HepG2 (cell line): Measurements from ENCODE around the gene CALN1. TPM values are rescaled to one million over a fixed set of nuclear protein-coding genes. Genes with fewer than 3 reads are reported as not detected.

Experiments
- ATAC-seq: fragments of 200-7000 bp; cut with Tn5 transposase; 3 replicates; pipeline ENCODE4 v1.9.1; 2020; ENCODE audit warnings: mild to moderate bottlenecking, moderate library complexity
- BruUV-seq: library from RNA; stranded (reverse); fragments of 400-500 nt; replicated peaks from 2 replicates; lab custom pipeline; 2021; lab: Mats Ljungman, UMichigan
- CTCF ChIA-PET: fragments of 300-600 bp; formaldehyde crosslinking; extraction: SDS; loops from one replicate; lab custom pipeline; 2021; ENCODE audit warnings: low total read pairs, inconsistent platforms, low intra/inter-chr PET ratio; lab: Yijun Ruan, JAX
- POLR2A ChIA-PET: fragments of 350-600 bp; sonication (Branson Sonifier 250); formaldehyde crosslinking; loops from one replicate; lab custom pipeline; 2020; ENCODE audit warnings: antibody characterized with exemption, inconsistent platforms; lab: Yijun Ruan, JAX
- DNase-seq: peaks from one replicate; pipeline ENCODE4 v3.0.0-alpha.2; 2015; ENCODE audit warnings: low spot score
- FAIRE-seq: peaks from 3 replicates; lab custom pipeline; 2011; peaks lifted over from hg19 to GRCh38; lab: Jason Lieb, UNC
- H2AFZ ChIP-seq: one replicate; pipeline ENCODE4 v1.6.1; 2011; ENCODE audit warnings: low read length, inconsistent platforms
- H3K27ac ChIP-seq: fragments of 300-600 bp; 3 replicates; pipeline ENCODE4 v1.8.0; 2011; ENCODE audit warnings: mixed run types, mild to moderate bottlenecking, mixed read lengths, low read length, inconsistent platforms; ENCODE audit not compliant: insufficient read depth; ENCODE audit errors: extremely low read length
- H3K27me3 ChIP-seq, 2 experiments: fragments of 200-600 bp in 1 of 2; 2 replicates in 1 of 2; 3 replicates in 1 of 2; pipeline versions ENCODE4 v1.6.0 to v1.8.0; 2011; ENCODE audit warnings: low read length in 2 of 2, mild to moderate bottlenecking in 2 of 2, moderate library complexity in 2 of 2, inconsistent platforms in 1 of 2; ENCODE audit not compliant: insufficient read depth in 2 of 2, control insufficient read depth in 1 of 2
- H3K36me3 ChIP-seq, 2 experiments: fragments of 200-600 bp in 1 of 2; replicated peaks in 1 of 2; 2 replicates in 1 of 2; 3 replicates in 1 of 2; pipeline versions ENCODE4 v1.5.1 to v1.8.0; 2011; ENCODE audit warnings: low read length in 2 of 2, inconsistent platforms in 1 of 2; ENCODE audit not compliant: insufficient read depth in 2 of 2, control insufficient read depth in 1 of 2
- H3K4me1 ChIP-seq: 2 replicates; pipeline ENCODE4 v1.5.1; 2012; ENCODE audit warnings: low read length, inconsistent platforms; ENCODE audit not compliant: insufficient read depth
- H3K4me2 ChIP-seq: 2 replicates; pipeline ENCODE4 v1.6.0; 2011; ENCODE audit warnings: low read depth, low read length, inconsistent platforms
- H3K4me3 ChIP-seq, 3 experiments: fragments of 200-600 bp in 1 of 3; sonication (generic), shearing (Covaris generic) in 1 of 3; replicated peaks in 1 of 3; 2 replicates each; pipeline ENCODE4 v1.5.1; 2011 to 2016; ENCODE audit warnings: low read length in 3 of 3, inconsistent platforms in 2 of 3, low read depth in 2 of 3, mild to moderate bottlenecking in 2 of 3, control low read depth in 1 of 3, mixed read lengths in 1 of 3; ENCODE audit not compliant: insufficient read depth in 1 of 3
- H3K79me2 ChIP-seq: one replicate; pipeline ENCODE4 v1.6.1; 2011; ENCODE audit warnings: low read length, inconsistent platforms; ENCODE audit not compliant: insufficient read depth
- H3K9ac ChIP-seq: 2 replicates; pipeline ENCODE4 v1.6.0; 2011; ENCODE audit warnings: mild to moderate bottlenecking, low read depth, low read length, inconsistent platforms; ENCODE audit not compliant: insufficient read depth
- H3K9me3 ChIP-seq: 2 replicates; pipeline ENCODE4 v1.5.1; 2012; ENCODE audit warnings: mild to moderate bottlenecking, low read length
- H4K20me1 ChIP-seq: 2 replicates; pipeline ENCODE4 v1.6.0; 2011; ENCODE audit warnings: inconsistent platforms, mild to moderate bottlenecking, low read length, moderate library complexity; ENCODE audit not compliant: insufficient read depth
- AHDC1 ChIP-seq: sonication (generic); formaldehyde crosslinking; IDR thresholded peaks from 2 replicates; pipeline ENCODE4 v1.5.1; 2020; ENCODE audit warnings: mild to moderate bottlenecking, missing genetic modification reagents, borderline replicate concordance
- BCL6 ChIP-seq: IDR thresholded peaks from 2 replicates; pipeline ENCODE4 v1.6.1; 2016; ENCODE audit warnings: missing genetic modification reagents, missing compliant biosample characterization
- DPF2 ChIP-seq: sonication (generic); formaldehyde crosslinking; IDR thresholded peaks from 2 replicates; pipeline ENCODE4 v1.4.0; 2020; ENCODE audit warnings: mild to moderate bottlenecking, low read depth, missing genetic modification reagents, borderline replicate concordance
- GABPB1 ChIP-seq: IDR thresholded peaks from 2 replicates; pipeline ENCODE4 v1.6.1; 2016; ENCODE audit warnings: mild to moderate bottlenecking, missing genetic modification reagents, moderate library complexity, missing compliant biosample characterization
- GATAD1 ChIP-seq: IDR thresholded peaks from 2 replicates; pipeline ENCODE4 v1.6.1; 2016; ENCODE audit warnings: missing genetic modification reagents, missing compliant biosample characterization
- HNRNPH1 ChIP-seq: fragments of 200-400 bp; formaldehyde crosslinking; optimal IDR thresholded peaks from 2 replicates; pipeline ENCODE3; 2017; ENCODE audit warnings: mild to moderate bottlenecking, low read depth, low read length
- PLSCR1 ChIP-seq: sonication (generic); formaldehyde crosslinking; IDR thresholded peaks from 2 replicates; pipeline ENCODE4 v1.5.0; 2020; ENCODE audit warnings: missing genetic modification reagents, mild to moderate bottlenecking, borderline replicate concordance
- RARA ChIP-seq: IDR thresholded peaks from 2 replicates; pipeline ENCODE4 v1.6.1; 2016; ENCODE audit warnings: missing genetic modification reagents, missing compliant biosample characterization
- SMAD9 ChIP-seq: sonication (generic); formaldehyde crosslinking; IDR thresholded peaks from 2 replicates; pipeline ENCODE4 v1.5.1; 2020; ENCODE audit warnings: mild to moderate bottlenecking, missing genetic modification reagents
- ZBTB1 ChIP-seq: sonication (generic); formaldehyde crosslinking; IDR thresholded peaks from 2 replicates; pipeline ENCODE4 v1.4.0; 2020; ENCODE audit warnings: missing genetic modification reagents, borderline replicate concordance
- ZFP36L2 ChIP-seq: sonication (generic); formaldehyde crosslinking; IDR thresholded peaks from 2 replicates; pipeline ENCODE4 v1.4.0; 2020; ENCODE audit warnings: missing genetic modification reagents
- ZNF235 ChIP-seq: sonication (generic); formaldehyde crosslinking; IDR thresholded peaks from 2 replicates; pipeline ENCODE4 v1.8.1; 2023; ENCODE audit warnings: mild to moderate bottlenecking, missing genetic modification reagents, borderline replicate concordance
- ZNF501 ChIP-seq: sonication (generic); formaldehyde crosslinking; IDR thresholded peaks from 2 replicates; pipeline ENCODE4 v1.5.1; 2020; ENCODE audit warnings: mild to moderate bottlenecking, moderate library complexity, missing genetic modification reagents
- ZSCAN9 ChIP-seq: IDR thresholded peaks from 2 replicates; pipeline ENCODE4 v1.6.1; 2016; ENCODE audit warnings: borderline replicate concordance
- WGBS: methylation state at CpG from one replicate; pipeline ENCODE4 v1.1.6; 2017; ENCODE audit warnings: low lambda C conversion rate; 5-methylcytosine and 5-hydroxymethylcytosine counted together
- in situ Hi-C: cut with HindIII; loops from 2 replicates; pipeline ENCODE4 v1.10.0; 2017; ENCODE audit warnings: low pct_unique_long_range_greater_than_20kb; ENCODE audit not compliant: extremely low pct_ligation_motif_present
- intact Hi-C: fragments of 100-400 bp; cut with micrococcal nuclease; formaldehyde crosslinking; loops from one replicate; pipeline ENCODE4 v1.10.0; 2022; ENCODE audit not compliant: unreplicated experiment
- polyA plus RNA-seq, 8 experiments: library from polyadenylated mRNA; depleted of rRNA in 3 of 8; stranded (reverse) in 7 of 8; unstranded in 1 of 8; fragments of >200 nt; fragmentation: Illumina TruSeq in 4 of 8; extraction: Trizol in 4 of 8; gene quantifications; 2 replicates each; pipeline versions ENCODE4 v1.2.1 to v1.2.3, GENCODE V29; 2011 to 2016; ENCODE audit warnings: low read depth in 4 of 8, missing spikeins in 1 of 8, mixed read lengths in 1 of 8; ENCODE audit not compliant: insufficient read depth in 1 of 8
- total RNA-seq, 5 experiments: library from RNA; depleted of rRNA; stranded (reverse); fragments of >200 nt; fragmentation: Illumina TruSeq; extraction: Trizol; gene quantifications; 2 replicates each; pipeline ENCODE4 v1.2.3, GENCODE V29; 2016; ENCODE audit warnings: low read depth in 1 of 5

Gene CALN1
- total and polyA plus RNA-seq, 2 of the 13 experiments (the other 11 are each of a cell fraction or from before 2014, with no cell fraction given) = not detected

- no peak for TF ChIP-seq AHDC1
- TF ChIP-seq ZNF501 (CRISPR knock-in tag) = no peak
- TF ChIP-seq ZFP36L2 = no peak
- no peak for TF ChIP-seq ZBTB1 (CRISPR knock-in tag)
- no peak for TF ChIP-seq ZSCAN9 (CRISPR knock-in tag)
- no peak for TF ChIP-seq HNRNPH1
- TF ChIP-seq SMAD9 (CRISPR knock-in tag) = no peak
These were observed 222.0 kb downstream of the CALN1 start (continued) for GRCh38 chr7:72190146-72190545.

- 0% methylated on average over 1 of the region's 4 CpGs for WGBS
- BruUV-seq = no TSS peak
- H3K4me3 ChIP-seq = no peak overlapping the region
- DNase-seq (no peak), ATAC-seq (no peak), FAIRE-seq (no peak)
- TF ChIP-seq ZNF235 (CRISPR knock-in tag) (no peak), PLSCR1 (CRISPR knock-in tag) (no peak), GABPB1 (no peak), RARA (CRISPR knock-in tag) (no peak), BCL6 (CRISPR knock-in tag) (no peak), GATAD1 (CRISPR knock-in tag) (no peak), DPF2 (CRISPR knock-in tag) (no peak)
- no peaks in the 10 kb centered on the region for H4K20me1 ChIP-seq
- H3K27ac ChIP-seq = no peak overlapping the region
- no peak overlapping the region for H2AFZ ChIP-seq
- intact Hi-C loops (loop anchor here (10.0 kb wide), 1 partner anchor 598 kb away; no protein-coding TSS in a partner anchor), in situ Hi-C loops (no loop called here)
- no peaks in the 10 kb centered on the region for H3K9me3 ChIP-seq
- no peak overlapping the region for H3K9ac ChIP-seq
- H3K36me3 ChIP-seq = no peaks in the 10 kb centered on the region
- ChIA-PET CTCF (no interaction called here), POLR2A (no interaction called here)
- no peaks in the 10 kb centered on the region for H3K4me1 ChIP-seq
- peaks cover 0 to 7% of the 10 kb centered on the region in 2 experiments; a peak in 1 of 5 replicates for H3K27me3 ChIP-seq
- no peaks in the 10 kb centered on the region for H3K79me2 ChIP-seq
- no peak overlapping the region for H3K4me2 ChIP-seq
These were observed 225.0 kb downstream of the CALN1 start for GRCh38 chr7:72187179-72187578.
